Astrocyte (in vitro differentiated cells and primary cell): ENCODE measurements around the gene PDYN. TPM values are rescaled to one million over a fixed set of nuclear protein-coding genes. Genes with fewer than 3 reads are reported as not detected.

ENCODE experiments used
- DNase-seq: peaks from one replicate; pipeline ENCODE4 v3.0.0-alpha.2; 2010; ENCODE audit warnings: low read depth
- FAIRE-seq: peaks from 2 replicates; lab custom pipeline; 2011; peaks lifted over from hg19 to GRCh38; lab: Jason Lieb, UNC
- H2AFZ ChIP-seq: 2 replicates; pipeline ENCODE4 v1.6.0; 2012; ENCODE audit warnings: low read depth, low read length, inconsistent platforms
- H3K27ac ChIP-seq: 2 replicates; pipeline ENCODE4 v1.5.1; 2011; ENCODE audit warnings: low read depth, low read length, inconsistent platforms
- H3K27me3 ChIP-seq: 2 replicates; pipeline ENCODE4 v1.6.0; 2011; ENCODE audit warnings: low read length, inconsistent platforms; ENCODE audit not compliant: insufficient read depth
- H3K36me3 ChIP-seq: 2 replicates; pipeline ENCODE4 v1.5.1; 2011; ENCODE audit warnings: low read length, inconsistent platforms; ENCODE audit not compliant: insufficient read depth
- H3K4me1 ChIP-seq: 2 replicates; pipeline ENCODE4 v1.5.1; 2011; ENCODE audit warnings: low read length, inconsistent platforms; ENCODE audit not compliant: insufficient read depth
- H3K4me2 ChIP-seq: 2 replicates; pipeline ENCODE4 v1.6.0; 2012; ENCODE audit warnings: low read length, inconsistent platforms
- H3K4me3 ChIP-seq: 2 replicates; pipeline ENCODE4 v1.5.1; 2011; ENCODE audit warnings: low read depth, mild to moderate bottlenecking, low read length, inconsistent platforms; ENCODE audit not compliant: insufficient read depth
- H3K79me2 ChIP-seq: 2 replicates; pipeline ENCODE4 v1.6.0; 2012; ENCODE audit warnings: mild to moderate bottlenecking, low read length, inconsistent platforms; ENCODE audit not compliant: insufficient read depth
- H3K9ac ChIP-seq: 2 replicates; pipeline ENCODE4 v1.6.0; 2012; ENCODE audit warnings: mild to moderate bottlenecking, low read length, inconsistent platforms
- H3K9me3 ChIP-seq: 2 replicates; pipeline ENCODE4 v1.5.1; 2012; ENCODE audit warnings: low read depth, mild to moderate bottlenecking, low read length, inconsistent platforms; ENCODE audit not compliant: insufficient read depth
- H4K20me1 ChIP-seq: 2 replicates; pipeline ENCODE4 v1.6.0; 2012; ENCODE audit warnings: low read length, inconsistent platforms; ENCODE audit not compliant: insufficient read depth
- H3K27ac Mint-ChIP-seq: one replicate; pipeline ENCODE4 v1.8.0; 2021; ENCODE audit warnings: mild to moderate bottlenecking, mixed read lengths; ENCODE audit not compliant: unreplicated experiment
- H3K27me3 Mint-ChIP-seq: one replicate; pipeline ENCODE4 v1.8.0; 2021; ENCODE audit warnings: low read depth, mixed read lengths; ENCODE audit not compliant: unreplicated experiment
- H3K36me3 Mint-ChIP-seq: one replicate; pipeline ENCODE4 v1.8.0; 2021; ENCODE audit warnings: low read depth, mixed read lengths; ENCODE audit not compliant: unreplicated experiment
- H3K4me1 Mint-ChIP-seq: one replicate; pipeline ENCODE4 v1.8.0; 2021; ENCODE audit warnings: low read depth, mixed read lengths; ENCODE audit not compliant: unreplicated experiment
- H3K4me3 Mint-ChIP-seq: one replicate; pipeline ENCODE4 v1.8.0; 2021; ENCODE audit warnings: mild to moderate bottlenecking, moderate library complexity, mixed read lengths; ENCODE audit not compliant: unreplicated experiment
- H3K9me3 Mint-ChIP-seq: one replicate; pipeline ENCODE4 v1.8.0; 2021; ENCODE audit warnings: mild to moderate bottlenecking, mixed read lengths; ENCODE audit not compliant: unreplicated experiment
- EZH2 ChIP-seq: IDR thresholded peaks from 2 replicates; pipeline ENCODE4 v1.6.1; 2012; ENCODE audit warnings: mild to moderate bottlenecking, low read length, inconsistent platforms; ENCODE audit not compliant: insufficient read depth
- total RNA-seq: library from RNA; stranded (reverse); gene quantifications from 2 replicates; pipeline ENCODE4 v1.2.1, GENCODE V29; 2021
- TF ChIP-seq, protein P1 (sequence below): IDR thresholded peaks from 2 replicates; pipeline ENCODE4 v1.5.1; 2011; ENCODE audit warnings: low read depth, mild to moderate bottlenecking, inconsistent platforms, low read length, moderate library complexity; ENCODE audit not compliant: insufficient read depth

The PDYN gene
- total RNA-seq, 1 donor from 2014 or later, result not detected

DNA sequence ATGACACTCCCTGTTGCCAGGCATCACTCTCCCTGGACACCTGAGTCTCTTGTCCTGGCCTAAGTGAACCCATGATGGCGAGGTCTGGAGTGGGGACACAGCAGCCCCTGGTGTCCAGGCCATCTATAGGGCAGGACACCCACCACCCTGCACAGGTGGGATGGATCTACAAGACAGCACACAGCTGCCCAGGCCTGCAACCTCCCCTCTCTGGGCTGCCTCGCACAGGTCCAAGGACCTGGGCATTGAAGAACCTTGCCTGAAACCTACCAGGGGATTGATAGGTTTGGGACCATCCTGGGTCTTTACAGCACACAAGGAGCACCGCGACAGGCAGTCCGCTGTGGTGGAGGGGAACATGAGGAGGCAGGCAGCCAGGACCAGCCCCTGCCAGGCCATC is 11.2 kb downstream of the PDYN start:
- H3K9me3 Mint-ChIP-seq, result no peaks in the 10 kb centered on the region
- Histone ChIP-seq H3K9ac (no peak overlapping the region), H3K9me3 (no peaks in the 10 kb centered on the region), H3K27ac (no peak overlapping the region), H3K4me3 (no peak overlapping the region), H3K4me2 (no peak overlapping the region), H3K27me3 (peaks cover 11% of the 10 kb centered on the region), H3K36me3 (no peaks in the 10 kb centered on the region), H3K4me1 (no peaks in the 10 kb centered on the region), H2AFZ (no peak overlapping the region), H4K20me1 (no peaks in the 10 kb centered on the region), H3K79me2 (no peaks in the 10 kb centered on the region)
- H3K4me1 Mint-ChIP-seq, result peaks cover 1% of the 10 kb centered on the region
- FAIRE-seq, result no peak
- DNase-seq, result no peak
- no peak overlapping the region for H3K27ac Mint-ChIP-seq
- peaks cover 67% of the 10 kb centered on the region for H3K27me3 Mint-ChIP-seq
- peaks cover 2% of the 10 kb centered on the region for H3K36me3 Mint-ChIP-seq
- no peak overlapping the region for H3K4me3 Mint-ChIP-seq
- TF ChIP-seq, protein P1, sequence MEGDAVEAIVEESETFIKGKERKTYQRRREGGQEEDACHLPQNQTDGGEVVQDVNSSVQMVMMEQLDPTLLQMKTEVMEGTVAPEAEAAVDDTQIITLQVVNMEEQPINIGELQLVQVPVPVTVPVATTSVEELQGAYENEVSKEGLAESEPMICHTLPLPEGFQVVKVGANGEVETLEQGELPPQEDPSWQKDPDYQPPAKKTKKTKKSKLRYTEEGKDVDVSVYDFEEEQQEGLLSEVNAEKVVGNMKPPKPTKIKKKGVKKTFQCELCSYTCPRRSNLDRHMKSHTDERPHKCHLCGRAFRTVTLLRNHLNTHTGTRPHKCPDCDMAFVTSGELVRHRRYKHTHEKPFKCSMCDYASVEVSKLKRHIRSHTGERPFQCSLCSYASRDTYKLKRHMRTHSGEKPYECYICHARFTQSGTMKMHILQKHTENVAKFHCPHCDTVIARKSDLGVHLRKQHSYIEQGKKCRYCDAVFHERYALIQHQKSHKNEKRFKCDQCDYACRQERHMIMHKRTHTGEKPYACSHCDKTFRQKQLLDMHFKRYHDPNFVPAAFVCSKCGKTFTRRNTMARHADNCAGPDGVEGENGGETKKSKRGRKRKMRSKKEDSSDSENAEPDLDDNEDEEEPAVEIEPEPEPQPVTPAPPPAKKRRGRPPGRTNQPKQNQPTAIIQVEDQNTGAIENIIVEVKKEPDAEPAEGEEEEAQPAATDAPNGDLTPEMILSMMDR, result no peak
- TF ChIP-seq EZH2, result no peak

DNA sequence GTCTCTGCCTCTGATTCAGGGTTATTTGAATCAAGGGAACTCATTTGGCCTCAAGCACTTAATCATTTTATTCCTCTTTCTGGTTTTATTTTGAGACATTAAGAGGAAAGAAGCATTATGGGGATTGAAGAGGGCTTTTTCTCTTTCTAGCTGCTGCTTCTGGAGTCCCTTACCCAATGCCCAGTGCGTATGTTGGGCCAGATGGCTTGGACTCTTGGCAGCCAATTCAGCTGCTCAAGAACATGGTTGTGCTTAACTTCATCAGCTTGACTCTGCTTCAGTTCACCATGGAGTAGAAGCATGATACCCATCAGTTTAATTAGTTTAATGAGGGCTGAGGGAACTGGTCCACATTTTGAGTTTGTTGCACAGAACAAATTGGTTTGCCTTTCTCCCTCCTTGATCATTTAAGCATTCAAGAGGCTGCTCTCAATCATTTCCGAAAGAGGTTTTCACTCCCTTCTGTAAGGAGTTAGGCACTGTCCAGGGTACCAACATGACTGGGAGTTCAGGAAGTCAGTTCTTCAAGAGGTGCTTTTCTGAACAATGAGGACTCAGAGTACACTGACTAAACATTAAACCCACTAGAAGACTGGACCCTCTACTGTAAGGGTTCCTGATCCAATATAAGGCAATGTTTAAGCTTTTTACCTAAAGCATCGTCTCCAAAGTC is 14.6 kb downstream of the PDYN start:
- FAIRE-seq, result no peak
- no peaks in the 10 kb centered on the region for H4K20me1 ChIP-seq
- H2AFZ ChIP-seq, result no peak overlapping the region
- no peaks in the 10 kb centered on the region for H3K9me3 ChIP-seq
- no peak for TF ChIP-seq EZH2
- TF ChIP-seq, protein P1, result no peak
- no peak overlapping the region for H3K9ac ChIP-seq
- H3K4me2 ChIP-seq, result no peak overlapping the region
- H3K4me1 ChIP-seq, result no peaks in the 10 kb centered on the region
- Mint-ChIP-seq H3K27me3 (peaks cover 57% of the 10 kb centered on the region), H3K9me3 (no peaks in the 10 kb centered on the region), H3K4me1 (no peaks in the 10 kb centered on the region), H3K36me3 (no peaks in the 10 kb centered on the region), H3K4me3 (no peak overlapping the region), H3K27ac (no peak overlapping the region)
- H3K4me3 ChIP-seq, result no peak overlapping the region
- H3K27me3 ChIP-seq, result peaks cover 13% of the 10 kb centered on the region
- H3K79me2 ChIP-seq, result no peaks in the 10 kb centered on the region
- DNase-seq, result no peak
- no peak overlapping the region for H3K27ac ChIP-seq
- no peaks in the 10 kb centered on the region for H3K36me3 ChIP-seq

DNA sequence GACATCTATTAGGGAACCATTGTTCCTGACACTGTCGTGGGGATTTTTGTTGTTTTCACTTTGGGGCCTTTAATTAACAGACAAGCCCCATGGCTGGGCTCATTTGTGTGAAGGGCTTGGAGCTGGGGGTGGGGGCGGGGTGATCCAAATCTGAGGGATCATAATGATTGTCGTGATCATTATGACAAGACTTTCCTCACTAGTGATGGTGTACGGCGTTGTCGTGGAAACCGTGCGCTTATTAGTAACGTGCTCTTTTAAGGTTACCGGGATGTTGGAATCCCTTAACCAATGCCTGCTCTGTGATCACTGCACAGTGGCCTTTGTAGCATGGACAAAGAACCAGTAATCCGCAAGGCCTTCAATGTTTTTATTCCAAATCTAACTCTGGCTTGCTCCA is 18.6 kb downstream of the PDYN start:
- no peak for DNase-seq
- no peaks in the 10 kb centered on the region for H3K79me2 ChIP-seq
- H3K4me1 ChIP-seq, result no peaks in the 10 kb centered on the region
- H3K36me3 Mint-ChIP-seq, result no peaks in the 10 kb centered on the region
- no peak overlapping the region for H3K4me2 ChIP-seq
- TF ChIP-seq, protein P1, result no peak
- no peak for TF ChIP-seq EZH2
- H2AFZ ChIP-seq, result no peak overlapping the region
- no peaks in the 10 kb centered on the region for H4K20me1 ChIP-seq
- H3K4me1 Mint-ChIP-seq, result no peaks in the 10 kb centered on the region
- no peak overlapping the region for H3K27ac ChIP-seq
- peaks cover 47% of the 10 kb centered on the region for H3K27me3 Mint-ChIP-seq
- FAIRE-seq, result no peak
- H3K9ac ChIP-seq, result no peak overlapping the region
- no peaks in the 10 kb centered on the region for H3K9me3 ChIP-seq
- no peaks in the 10 kb centered on the region for H3K36me3 ChIP-seq
- H3K4me3 ChIP-seq, result no peak overlapping the region
- no peaks in the 10 kb centered on the region for H3K9me3 Mint-ChIP-seq
- no peak overlapping the region for H3K27ac Mint-ChIP-seq
- peaks cover 28% of the 10 kb centered on the region for H3K27me3 ChIP-seq
- H3K4me3 Mint-ChIP-seq, result no peak overlapping the region
